Left ventricle myocardium inferior (tissue), 1 donor: ENCODE results near the gene PCCA. TPM values are rescaled to one million over a fixed set of nuclear protein-coding genes. Genes with fewer than 3 reads are reported as not detected.

ENCODE experiments used
- DNase-seq: peaks from one replicate; pipeline ENCODE4 v3.0.0-alpha.2; 2020
- H3K27ac ChIP-seq: fragments of 200-600 bp; replicated peaks from 2 replicates; pipeline ENCODE4 v1.8.0; 2021
- H3K27me3 ChIP-seq: fragments of 200-600 bp; 2 replicates; pipeline ENCODE4 v1.8.0; 2021; ENCODE audit warnings: low read depth
- H3K36me3 ChIP-seq: fragments of 200-600 bp; 2 replicates; pipeline ENCODE4 v1.8.0; 2021
- H3K4me1 ChIP-seq: fragments of 200-600 bp; 2 replicates; pipeline ENCODE4 v1.8.0; 2021
- H3K4me3 ChIP-seq: fragments of 200-600 bp; 2 replicates; pipeline ENCODE4 v1.8.0; 2021; ENCODE audit warnings: mild to moderate bottlenecking, moderate library complexity
- H3K9me3 ChIP-seq: fragments of 200-600 bp; replicated peaks from 2 replicates; pipeline ENCODE4 v1.8.0; 2021
- intact Hi-C: fragments of 100-400 bp; cut with micrococcal nuclease; formaldehyde crosslinking; loops from one replicate; pipeline ENCODE4 v1.11.0; 2022
- total RNA-seq: library from RNA; stranded (reverse); fragmentation: NEBNext Ultra II Directional; extraction: Animal tissue kit (Norgen Biotek cat#: 25700); gene quantifications from one replicate; pipeline ENCODE4 v1.2.1, GENCODE V29; 2021
- TF ChIP-seq, protein P1 (sequence below): fragments of 200-600 bp; IDR thresholded peaks from 2 replicates; pipeline ENCODE4 v1.8.0; 2021; ENCODE audit warnings: antibody characterized with exemption, mild to moderate bottlenecking, borderline replicate concordance
- donor health status: DM: no; HTN: yes; CAD: no; lungs with severe emphysema.

Gene PCCA
- total RNA-seq, 1 donor from 2014 or later, result 65.4 TPM

DNA sequence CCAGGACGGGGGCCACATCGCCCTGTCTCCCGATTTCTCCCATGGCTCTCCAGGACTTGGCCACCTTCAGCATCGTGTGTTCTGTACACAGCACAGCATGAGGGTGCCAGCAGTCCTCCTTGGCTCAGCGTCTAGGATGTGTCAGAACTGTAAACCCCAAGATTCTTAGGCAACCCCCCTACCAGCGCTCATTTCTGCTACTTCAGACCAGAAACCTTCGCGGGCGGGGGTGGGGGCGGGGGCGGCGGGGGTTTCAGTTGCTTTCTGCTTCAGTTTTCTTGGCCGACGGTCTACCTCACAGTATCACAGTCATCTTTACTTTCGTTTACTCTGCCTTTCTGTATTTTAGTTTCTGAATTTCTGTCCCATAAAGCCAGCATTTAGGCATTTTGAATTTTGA lies 417.3 kb downstream of the PCCA start:
- Histone ChIP-seq H3K36me3 (no peaks in the 10 kb centered on the region), H3K27ac (no peak overlapping the region), H3K27me3 (no peaks in the 10 kb centered on the region), H3K9me3 (no peaks in the 10 kb centered on the region), H3K4me3 (no peak overlapping the region), H3K4me1 (peaks cover 13% of the 10 kb centered on the region)
- DNase-seq, result no peak
- intact Hi-C loops, result no loop called here
- TF ChIP-seq, protein P1, sequence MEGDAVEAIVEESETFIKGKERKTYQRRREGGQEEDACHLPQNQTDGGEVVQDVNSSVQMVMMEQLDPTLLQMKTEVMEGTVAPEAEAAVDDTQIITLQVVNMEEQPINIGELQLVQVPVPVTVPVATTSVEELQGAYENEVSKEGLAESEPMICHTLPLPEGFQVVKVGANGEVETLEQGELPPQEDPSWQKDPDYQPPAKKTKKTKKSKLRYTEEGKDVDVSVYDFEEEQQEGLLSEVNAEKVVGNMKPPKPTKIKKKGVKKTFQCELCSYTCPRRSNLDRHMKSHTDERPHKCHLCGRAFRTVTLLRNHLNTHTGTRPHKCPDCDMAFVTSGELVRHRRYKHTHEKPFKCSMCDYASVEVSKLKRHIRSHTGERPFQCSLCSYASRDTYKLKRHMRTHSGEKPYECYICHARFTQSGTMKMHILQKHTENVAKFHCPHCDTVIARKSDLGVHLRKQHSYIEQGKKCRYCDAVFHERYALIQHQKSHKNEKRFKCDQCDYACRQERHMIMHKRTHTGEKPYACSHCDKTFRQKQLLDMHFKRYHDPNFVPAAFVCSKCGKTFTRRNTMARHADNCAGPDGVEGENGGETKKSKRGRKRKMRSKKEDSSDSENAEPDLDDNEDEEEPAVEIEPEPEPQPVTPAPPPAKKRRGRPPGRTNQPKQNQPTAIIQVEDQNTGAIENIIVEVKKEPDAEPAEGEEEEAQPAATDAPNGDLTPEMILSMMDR, result no peak

DNA sequence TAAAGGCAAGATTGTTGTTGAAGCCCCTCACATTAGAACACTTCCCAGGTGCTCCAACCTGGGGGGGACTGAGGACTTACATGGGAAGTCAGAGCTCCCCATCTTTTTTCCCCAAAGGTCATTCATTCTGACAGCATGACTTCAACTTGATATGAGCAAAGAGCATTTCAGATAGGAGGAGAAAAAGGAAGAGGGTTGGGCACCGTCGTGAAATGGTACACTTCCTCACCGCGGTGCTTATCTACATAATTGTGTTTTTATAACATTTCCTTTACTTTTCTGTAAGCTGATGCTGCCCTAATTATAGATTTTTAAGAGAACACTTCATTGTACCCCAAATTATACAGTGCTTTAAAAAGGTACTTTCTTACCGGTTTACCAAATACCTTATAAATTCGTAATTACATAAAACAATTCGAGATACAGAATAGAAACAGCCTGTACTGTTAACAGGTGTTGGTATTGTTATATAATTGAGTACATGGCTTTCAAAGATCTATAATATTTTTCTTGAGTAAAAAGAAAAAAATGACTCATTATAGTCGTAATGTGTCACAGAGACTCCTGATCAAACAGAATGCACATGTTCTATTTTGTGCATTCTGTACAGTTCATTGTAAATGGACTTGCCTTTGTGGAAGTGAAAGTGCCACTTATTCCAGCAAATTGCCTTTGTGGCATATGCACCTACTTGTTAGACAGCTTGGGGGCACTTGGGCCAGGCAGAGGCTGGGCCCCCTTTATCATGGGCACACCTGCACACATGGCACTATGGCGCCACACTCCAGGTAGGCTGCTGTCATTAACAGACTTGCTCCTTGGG lies 417.9 kb downstream of the PCCA start:
- Histone ChIP-seq H3K36me3 (no peaks in the 10 kb centered on the region), H3K27me3 (no peaks in the 10 kb centered on the region), H3K9me3 (no peaks in the 10 kb centered on the region), H3K27ac (no peak overlapping the region), H3K4me1 (peaks cover 20% of the 10 kb centered on the region), H3K4me3 (no peak overlapping the region)
- no peak for DNase-seq
- intact Hi-C loops, result no loop called here
- TF ChIP-seq, protein P1, result no peak

DNA sequence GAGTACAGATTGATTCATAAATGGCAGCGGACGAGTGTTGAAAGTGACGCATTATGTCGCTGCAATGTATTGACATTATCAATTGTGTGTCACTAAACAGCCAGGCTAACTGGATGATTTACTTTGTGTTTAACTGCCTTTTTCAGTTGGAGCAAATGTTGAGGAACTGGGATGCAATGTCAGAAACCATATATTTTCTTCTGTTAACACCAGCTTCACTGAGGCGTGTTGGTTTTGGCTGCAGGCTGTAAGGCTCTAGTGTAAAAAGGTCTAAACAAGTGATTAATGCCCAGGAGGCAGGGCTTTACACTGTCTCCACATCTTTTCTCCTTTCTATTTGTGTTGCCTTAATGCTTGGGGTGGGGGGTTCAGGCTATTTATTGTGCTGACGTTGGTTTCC lies 419.6 kb downstream of the PCCA start:
- DNase-seq, result no peak
- no peaks in the 10 kb centered on the region for H3K9me3 ChIP-seq
- no peaks in the 10 kb centered on the region for H3K27me3 ChIP-seq
- intact Hi-C loops, result no loop called here
- H3K27ac ChIP-seq, result no peak overlapping the region
- no peaks in the 10 kb centered on the region for H3K36me3 ChIP-seq
- H3K4me1 ChIP-seq, result peaks cover 21% of the 10 kb centered on the region
- TF ChIP-seq, protein P1, result no peak
- no peak overlapping the region for H3K4me3 ChIP-seq

DNA sequence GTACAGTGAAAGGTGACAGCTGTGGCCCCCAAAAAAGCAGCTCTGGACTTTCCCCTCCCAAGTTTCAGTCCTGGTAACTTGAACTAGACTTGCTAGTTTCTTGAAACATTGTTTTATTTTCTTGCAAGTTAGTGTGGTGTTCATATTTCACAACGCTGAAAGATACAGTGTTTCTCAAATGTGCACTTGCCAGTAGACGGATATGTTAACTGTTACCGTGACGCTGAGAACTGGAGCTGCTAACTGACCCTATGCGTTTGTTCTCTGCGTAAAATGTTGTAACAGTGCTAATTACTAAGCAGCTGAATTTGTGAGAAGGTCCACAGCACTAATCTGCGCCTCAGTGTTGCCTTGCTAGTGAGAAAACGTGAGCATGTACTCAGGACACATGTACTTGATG lies 420.1 kb downstream of the PCCA start:
- TF ChIP-seq, protein P1, result no peak
- H3K4me3 ChIP-seq, result no peak overlapping the region
- H3K36me3 ChIP-seq, result no peaks in the 10 kb centered on the region

DNA sequence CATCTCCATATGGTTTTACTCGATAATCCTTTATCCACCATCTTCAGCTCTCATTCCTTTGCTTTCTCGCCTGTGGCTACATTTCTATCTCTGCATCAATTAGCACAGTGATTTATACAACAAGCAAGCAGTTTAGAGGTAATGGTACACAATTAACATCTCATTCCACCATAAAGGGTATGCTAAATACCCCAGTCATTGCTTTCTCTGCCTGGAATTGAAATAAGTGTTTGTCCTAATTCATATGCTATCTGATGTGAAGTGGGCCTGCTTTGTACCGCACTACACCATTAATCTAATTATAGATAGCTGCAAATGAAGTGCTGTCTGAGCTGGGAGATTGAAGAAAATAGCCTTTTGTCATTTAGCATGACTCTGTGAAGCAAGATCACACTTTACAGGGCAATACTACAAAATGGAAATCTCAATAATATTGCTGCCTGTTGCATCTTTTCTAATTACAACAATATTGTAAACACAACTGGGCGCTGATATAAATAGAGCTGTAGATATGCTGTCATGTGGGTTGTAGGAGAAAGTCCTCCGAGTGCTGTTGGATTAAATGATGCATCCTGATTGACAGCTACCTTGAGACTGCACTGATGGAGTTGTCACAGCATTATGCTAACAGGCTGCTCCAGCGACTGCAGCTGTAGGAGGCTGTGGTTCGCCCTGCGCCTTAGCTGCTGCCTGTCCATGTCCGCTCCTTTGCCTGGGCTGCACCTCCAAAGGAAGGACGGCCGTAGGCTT lies 421.5 kb downstream of the PCCA start:
- Histone ChIP-seq H3K9me3 (no peaks in the 10 kb centered on the region), H3K4me3 (no peak overlapping the region), H3K4me1 (peaks cover 28% of the 10 kb centered on the region), H3K27ac (no peak overlapping the region), H3K27me3 (no peaks in the 10 kb centered on the region), H3K36me3 (no peaks in the 10 kb centered on the region)
- intact Hi-C loops, result loop anchor here (5.0 kb wide), 1 partner anchor 593 kb away; no protein-coding TSS in a partner anchor
- no peak for DNase-seq
- TF ChIP-seq, protein P1, result no peak

More for the DNA sequence above, 420.1 kb downstream of the PCCA start:
- intact Hi-C loops, result no loop called here
- Histone ChIP-seq H3K4me1 (peaks cover 21% of the 10 kb centered on the region), H3K9me3 (no peaks in the 10 kb centered on the region), H3K27ac (no peak overlapping the region), H3K27me3 (no peaks in the 10 kb centered on the region)
- DNase-seq, result no peak
